GM19455 (cell line): ENCODE results near the gene ANKRD27.
A peak's percentile ranks its signal among the peaks of the same experiment; 100 is the strongest.
"Not testable (repeated sequence)": the region's sequence is repeated elsewhere in the genome, so short reads cannot be mapped to it uniquely, and the experiment has no call there.

Experiments used
- ATAC-seq: cut with Tn5 transposase; IDR thresholded peaks from one replicate; pipeline ENCODE4 v1.9.1; 2021; ENCODE audit not compliant: unreplicated experiment

The ANKRD27 gene

DNA sequence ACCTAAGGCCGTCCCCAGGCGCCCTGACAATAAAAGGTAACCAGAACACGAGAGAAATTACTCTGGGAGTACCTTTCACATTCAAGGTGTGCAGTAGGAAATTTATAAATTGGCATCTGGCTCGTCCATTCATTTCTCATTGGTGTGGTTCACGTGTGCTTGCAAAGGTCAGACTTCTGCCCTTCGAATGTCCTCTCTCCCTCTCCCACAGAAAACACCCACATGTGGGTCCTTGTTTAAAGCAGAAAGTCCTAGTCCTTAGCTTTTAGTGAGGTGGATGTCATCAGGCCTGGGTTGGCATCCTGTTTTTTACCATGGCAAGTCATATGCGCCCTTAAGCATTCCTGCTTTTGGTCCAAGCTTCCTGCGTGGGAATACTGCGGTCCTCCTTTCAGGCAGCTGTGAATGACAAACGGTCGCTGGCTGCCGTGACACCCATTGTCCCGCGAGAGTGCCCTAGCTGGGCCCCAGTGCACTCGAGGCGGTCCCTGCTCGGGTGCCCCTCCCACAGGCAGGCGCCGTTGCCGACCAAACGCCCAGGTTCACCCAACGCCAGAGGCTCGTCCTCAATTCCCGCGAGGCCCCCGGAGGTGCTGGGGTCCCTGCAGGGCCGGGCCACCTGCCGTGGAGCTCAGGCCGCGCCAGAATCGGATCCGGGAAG, 16.4 kb upstream of the ANKRD27 start, which contains the start of gene NUDT19:
TSS of gene NUDT19 (plus strand) at position 531 of the 661 bp plus-strand sequence. CDS start 140 bp downstream, outside the sequence.
- ATAC-seq: peak; percentile 89

DNA sequence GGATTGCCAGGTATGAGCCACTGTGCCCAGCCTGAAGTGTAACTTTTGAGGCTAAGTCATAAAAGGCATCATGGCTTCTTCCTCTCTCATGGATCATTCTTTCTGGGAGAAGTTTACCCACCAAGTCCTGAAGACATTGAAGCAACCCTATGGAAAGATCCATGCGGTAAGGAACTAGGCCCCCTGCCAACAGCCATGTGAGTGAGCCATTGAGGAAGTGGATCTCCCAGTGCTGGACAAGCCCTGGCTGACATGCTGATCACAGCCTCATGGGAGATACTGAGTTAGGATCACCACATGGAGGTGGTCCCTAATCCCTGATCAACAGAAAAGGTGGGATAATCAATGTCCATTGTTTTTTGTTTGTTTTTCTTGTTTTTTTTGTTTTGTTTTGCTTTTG, 13.3 kb upstream of the ANKRD27 start:
- no peak for ATAC-seq

DNA sequence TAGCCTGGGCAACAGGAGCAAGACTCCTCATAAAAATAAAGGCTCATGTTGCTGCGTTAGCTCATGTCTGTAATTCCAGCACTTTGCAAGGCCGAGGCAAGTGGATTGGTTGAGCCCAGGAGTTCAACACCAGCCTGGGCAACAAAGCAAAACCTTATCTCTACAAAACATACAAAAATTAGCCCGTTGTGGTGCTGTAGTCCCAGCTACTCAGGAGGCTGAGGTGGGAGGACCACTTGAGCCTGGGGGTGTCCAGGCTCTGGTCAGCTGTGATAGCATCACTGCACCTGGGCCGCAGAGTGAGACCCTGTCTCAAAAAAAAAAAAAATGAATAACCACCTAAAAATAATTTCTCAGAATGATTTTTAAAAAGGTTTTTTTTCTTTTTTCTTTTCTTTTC, 12.7 kb upstream of the ANKRD27 start:
- ATAC-seq: no peak

DNA sequence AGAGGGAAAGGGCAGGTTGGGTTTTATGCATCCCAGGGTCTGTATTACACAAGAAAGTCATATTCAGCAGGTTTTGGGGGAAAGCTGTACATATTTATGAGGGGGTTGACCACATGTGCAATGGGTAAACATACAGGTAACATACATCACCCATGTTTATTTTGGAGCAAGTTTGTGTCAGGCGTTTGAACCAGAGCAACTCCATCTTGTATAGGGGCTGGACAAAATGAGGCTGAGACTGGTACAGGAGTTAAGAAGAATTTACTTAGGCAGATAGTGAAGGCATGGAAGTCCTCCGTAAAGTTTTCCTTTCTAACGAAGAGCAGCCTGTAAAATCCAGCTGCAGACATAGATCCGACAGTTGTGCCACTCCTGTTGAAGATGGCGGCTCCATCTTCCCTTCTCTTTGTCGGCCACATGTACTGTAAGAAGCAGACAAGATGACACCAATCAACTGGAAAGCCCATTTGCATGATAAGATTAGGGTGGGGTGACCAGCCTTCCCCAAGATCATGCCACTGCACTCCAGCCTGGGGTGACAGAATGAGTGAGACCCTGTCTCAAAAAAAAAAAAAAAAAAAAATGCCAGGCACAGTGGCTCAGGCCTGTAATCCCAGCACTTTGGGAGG, 12.0 kb upstream of the ANKRD27 start:
- ATAC-seq: no peak

DNA sequence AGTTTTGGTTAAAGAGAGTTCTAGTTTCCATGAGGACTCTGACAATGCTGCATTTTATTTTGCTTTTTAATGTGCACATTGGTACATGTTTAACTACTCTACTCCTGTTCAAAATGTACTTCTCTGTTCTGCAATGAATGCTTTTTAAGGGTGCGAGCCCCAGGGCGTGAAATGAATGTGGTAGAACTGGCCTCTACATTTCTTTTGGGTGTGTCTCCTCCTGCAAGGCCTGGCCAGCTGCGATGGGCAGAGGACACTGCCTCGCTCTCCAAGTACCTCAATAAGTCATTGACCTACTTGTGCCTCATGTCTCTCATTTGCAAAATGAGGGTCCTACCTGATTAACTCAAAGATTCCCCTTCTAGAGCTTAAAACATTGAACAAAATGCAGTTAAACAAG, 7.3 kb upstream of the ANKRD27 start:
- ATAC-seq: no peak

DNA sequence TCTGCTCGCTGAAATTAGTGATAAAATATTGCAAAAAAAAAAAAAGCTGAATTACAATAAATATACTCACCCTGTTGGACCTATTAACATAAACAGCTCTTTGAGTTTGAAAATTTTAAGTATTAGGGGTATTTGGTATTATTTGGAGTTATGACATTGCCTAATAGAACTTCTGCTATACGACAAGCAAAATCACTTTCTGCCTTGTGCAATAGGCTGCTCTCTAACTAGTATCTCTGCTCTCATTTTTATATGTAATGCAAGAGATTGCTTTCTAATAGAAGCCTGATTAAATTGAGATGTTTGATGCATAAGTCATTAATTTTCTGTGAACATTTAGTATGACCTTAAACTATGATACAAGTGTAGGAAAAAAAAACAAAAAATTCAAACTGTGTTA, 6.0 kb upstream of the ANKRD27 start:
- ATAC-seq: no peak

DNA sequence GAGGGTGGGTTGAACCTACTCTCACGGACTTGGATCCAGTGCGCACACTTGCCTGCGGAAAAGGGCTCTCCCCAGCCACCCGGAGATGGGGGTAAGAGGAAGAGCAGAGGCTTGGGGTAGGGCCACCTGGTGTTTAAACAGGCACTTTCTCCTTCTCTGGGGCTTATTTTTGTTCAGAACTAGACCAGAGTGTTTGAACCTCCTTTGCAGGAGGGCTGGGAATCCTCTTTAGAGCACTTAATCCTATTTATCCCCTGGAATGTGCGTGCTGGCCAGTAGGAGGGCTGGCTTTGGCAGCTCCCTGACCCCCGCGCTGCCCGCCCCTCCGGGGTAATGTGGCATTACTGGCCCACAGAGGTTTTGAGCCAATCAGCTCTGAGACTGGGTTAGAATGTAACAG, 2.7 kb upstream of the ANKRD27 start:
- no peak for ATAC-seq

DNA sequence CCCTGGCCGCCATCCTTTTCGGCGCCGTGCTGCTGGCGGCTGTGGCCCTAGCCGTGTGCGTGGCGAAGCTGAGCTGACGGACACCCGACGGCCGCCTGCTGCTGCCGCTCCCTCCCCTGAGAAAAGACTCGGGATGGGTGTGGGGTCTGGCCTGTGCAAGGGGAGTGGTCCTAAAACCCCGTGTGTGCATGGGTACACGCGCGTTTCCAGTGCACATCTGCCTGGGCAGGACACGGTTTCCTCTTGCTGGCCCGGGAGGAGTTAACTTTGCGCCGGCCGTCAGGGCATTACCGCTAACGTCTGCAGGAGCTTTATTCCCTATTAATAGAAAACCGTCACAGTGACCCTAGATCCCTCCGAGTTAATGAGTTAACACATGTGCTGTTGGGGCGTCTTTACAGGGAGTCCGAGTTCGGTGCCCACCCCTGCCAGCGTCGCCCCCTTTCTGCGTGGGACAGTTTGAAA, 1.9 kb upstream of the ANKRD27 start:
- ATAC-seq: no peak

DNA sequence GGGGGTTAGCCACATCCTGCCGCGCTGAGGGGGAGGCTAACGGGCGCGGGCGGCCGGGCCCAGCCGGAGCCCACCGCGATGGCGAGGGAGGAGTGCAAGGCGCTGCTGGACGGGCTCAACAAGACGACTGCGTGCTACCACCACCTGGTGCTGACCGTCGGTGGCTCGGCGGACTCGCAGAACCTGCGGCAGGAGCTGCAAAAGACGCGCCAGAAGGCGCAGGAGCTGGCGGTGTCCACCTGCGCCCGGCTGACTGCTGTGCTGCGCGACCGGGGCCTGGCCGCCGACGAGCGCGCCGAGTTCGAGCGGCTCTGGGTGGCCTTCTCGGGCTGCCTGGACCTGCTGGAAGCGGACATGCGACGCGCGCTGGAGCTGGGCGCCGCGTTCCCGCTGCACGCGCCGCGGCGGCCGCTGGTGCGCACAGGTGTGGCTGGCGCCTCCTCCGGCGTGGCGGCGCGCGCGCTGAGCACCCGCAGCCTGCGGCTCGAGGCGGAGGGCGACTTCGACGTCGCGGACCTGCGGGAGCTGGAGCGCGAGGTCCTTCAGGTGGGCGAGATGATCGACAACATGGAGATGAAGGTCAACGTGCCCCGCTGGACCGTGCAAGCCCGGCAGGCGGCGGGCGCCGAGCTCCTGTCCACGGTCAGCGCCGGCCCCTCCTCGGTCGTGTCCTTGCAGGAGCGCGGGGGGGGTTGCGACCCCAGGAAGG, 1.4 kb upstream of the ANKRD27 start:
- ATAC-seq: no peak

DNA sequence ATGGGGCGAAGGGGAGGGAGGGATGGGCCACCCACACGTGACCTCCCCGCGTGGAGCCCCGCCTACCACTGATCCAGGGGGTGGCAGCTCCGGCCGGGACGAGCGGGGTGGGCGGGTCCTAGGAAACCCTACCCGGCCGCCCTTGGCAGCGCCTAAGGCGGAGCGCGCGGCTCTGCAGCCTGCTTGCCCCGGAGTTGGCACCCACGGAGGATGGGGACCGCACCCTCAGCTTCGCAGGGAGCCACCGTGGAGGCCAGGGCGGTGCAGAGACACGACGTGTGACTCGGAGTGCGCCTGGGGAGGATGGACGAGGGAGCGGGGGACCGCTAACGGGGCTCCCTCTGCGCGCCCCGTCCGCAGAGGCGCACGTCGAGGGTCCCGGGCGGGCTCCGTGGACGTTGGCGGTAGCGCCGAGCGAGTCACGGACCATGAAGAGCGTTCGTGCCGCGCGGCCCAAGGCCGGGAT, 773 bp upstream of the ANKRD27 start, which contains the start of gene RGS9BP:
TSS of gene RGS9BP (plus strand) at position 129 of the 466 bp plus-strand sequence. CDS start 416 bp downstream, outside the sequence.
- no peak for ATAC-seq

DNA sequence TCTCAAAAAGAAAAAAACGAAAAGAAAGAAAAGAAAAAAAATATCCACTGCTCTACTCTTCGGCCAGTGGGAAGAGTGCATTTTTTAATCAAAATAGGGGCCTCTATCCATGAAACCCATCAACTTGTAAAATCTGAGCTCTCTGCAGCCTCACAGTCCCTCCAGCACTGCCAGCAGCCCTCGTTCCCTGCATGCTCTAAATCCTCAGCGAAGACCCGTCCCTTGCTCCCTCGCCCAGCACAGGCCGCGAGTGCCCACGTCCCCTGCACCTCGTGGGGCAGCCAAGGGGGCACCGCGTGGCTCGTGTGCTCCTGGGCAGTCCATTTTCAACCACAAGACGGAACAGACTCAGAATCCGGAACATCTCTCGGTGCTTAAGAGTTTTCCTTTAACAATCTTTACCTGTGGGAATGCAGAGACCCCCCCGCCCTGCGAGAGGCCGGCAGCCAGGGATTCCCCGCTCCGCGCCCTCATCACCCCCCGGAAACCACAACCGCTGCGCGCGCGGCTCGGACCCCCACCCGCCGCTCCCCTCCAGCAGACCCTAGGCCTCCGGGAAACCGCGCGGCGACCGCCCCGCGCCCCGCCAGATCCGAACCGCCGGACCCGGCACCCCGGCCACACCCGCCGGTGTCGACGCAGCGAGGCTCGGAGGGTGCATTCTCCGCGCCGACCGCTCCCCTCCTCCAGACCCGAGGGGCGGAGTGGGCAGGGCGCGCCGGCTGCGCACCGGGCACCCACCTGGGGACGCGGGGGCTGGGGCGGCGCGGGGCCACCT, 638 bp downstream of the ANKRD27 start:
- ATAC-seq: no peak

DNA sequence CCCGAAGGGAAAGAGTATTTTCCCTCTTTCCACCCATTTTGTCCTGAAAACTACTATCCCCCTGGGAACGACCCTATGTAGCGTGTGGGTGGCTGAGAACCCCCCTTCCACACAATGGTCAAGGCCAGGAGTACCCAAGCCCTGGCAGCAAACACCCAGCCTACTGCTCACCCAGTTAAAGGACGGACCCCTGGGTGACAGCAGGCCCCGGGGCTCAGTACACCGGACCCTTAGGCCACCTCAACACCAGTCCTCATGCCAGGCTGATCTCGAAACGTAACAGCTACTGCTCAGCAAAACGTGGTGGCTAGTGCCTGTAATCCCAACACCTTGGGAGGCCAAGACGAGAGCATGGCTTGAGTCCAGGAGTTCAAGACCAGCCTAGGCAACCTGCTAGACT, 1.4 kb downstream of the ANKRD27 start:
- ATAC-seq: no peak

DNA sequence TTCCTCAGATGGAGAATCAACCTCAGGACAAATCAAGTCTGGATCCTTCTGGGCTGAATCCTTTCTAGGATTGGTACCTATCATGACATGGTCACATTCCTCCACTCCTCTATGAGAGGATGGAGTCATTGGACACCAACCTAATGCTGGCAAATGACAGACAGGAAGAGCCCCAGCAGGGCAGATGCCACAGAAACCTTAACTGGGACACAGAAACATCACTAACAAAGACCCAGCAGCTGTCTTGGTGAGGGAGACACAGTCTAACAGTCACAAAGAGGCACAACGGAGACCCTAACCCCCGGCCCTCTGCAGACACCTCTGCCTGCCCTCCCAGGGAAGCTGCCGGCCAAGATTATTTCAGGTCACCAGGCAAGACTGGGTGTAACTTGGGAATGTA, 2.1 kb downstream of the ANKRD27 start:
- ATAC-seq: no peak

DNA sequence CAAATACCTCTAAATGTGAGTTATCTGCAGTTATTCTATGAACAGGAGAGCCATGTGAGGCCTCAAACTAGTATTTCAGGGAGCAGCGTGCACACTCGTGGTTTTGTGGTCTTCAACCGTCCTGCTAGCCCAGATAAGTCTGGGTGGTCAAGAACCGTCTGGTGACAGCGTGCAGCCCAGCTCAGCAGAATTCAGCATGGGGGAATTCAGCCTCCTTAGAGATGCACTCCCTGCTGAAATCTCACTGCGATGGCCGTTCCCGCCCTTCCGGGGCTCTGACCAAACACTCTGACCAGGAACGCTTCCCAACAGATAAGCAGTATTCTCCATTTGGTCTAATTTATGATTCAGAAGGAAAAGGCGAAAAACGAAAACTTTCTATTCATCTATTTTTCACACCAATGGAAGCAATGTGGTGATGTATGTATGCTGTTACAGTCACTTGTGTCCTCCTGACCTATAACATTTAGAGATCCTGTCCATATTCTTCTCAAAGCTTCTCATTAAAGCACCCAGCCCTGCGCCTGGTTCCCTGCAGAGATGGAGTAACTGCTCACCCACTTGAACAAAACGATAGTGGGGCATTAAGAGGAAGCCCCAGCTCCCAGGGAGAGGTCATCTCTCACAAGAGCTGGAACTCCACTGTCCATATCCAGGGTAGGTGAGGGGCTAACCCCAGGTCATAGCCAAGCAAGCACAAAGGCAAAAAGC, 2.9 kb downstream of the ANKRD27 start:
- no peak for ATAC-seq

DNA sequence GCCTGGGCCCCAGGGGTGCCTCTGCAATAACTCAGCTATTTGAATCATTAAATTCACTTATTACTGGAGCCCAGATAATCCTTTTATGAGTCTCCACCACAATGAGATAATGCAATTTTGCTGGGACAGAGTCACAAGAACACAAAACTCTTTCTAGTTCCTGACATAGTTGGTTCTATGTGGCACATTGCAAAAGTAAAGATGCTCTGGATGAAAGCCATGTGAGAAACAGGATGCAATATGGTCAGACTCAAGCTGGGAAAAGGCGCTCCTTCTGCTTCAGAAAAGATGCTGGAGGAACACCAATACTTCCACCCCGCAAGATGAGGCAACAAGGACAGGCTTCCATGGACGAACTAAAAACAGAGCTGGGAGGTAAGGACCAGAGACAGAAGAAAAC, 5.7 kb downstream of the ANKRD27 start:
- ATAC-seq: no peak

DNA sequence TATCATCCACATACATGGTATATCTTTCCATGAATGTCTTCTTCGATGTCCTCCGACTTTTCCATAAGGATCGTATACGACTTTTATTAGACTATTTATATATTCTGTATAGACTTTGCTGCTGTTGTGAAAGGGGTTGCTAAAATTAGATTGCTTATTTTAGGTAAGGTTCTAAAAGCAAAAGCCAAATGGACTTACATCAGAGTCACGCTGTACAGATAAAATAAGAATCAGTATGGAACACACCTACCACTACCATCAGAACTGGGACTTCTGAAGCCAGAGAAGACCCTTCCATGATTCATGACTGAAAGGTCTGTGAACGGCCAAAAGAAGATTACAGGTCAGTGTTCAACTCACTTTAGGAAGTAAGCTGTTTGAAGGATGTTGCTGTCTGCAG, 8.9 kb downstream of the ANKRD27 start:
- no peak for ATAC-seq

DNA sequence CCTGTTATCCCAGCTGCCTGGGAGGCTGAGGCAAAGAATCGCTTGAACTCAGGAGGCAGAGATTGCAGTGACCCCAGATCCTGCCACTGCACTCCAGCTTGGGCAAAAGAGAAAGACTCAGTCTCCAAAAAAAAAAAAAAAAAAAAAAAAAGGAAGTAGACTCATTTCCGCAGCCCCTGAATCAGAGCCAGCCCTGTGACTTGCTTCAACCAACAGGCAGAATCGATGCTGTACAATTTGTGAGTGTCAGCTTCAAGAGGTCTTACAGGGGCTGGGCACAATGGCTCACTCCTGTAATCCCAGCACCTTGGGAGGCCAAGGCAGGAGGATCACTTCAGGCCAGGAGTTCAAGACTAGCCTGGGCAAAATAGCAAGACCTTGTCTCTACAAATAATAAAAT, 12.8 kb downstream of the ANKRD27 start:
- ATAC-seq: no peak

DNA sequence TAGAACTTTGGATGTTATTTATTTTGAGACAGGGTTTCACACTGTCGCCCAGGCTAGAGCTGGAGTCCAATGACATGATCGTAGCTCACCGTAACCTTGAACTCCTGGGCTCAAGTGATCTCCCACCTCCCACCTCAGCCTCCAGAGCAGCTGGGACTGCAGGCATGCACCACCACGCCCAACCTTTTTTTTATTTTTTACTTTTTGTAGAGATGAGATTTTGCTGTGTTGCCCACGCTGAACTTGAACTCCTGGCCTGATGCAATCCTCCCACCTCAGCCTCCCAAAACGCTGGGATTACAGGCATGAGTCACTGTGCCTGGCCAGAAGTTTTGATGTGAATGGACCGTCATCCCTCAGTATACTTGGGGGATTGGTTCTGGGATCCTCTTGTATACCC, 13.7 kb downstream of the ANKRD27 start:
- ATAC-seq: no peak

DNA sequence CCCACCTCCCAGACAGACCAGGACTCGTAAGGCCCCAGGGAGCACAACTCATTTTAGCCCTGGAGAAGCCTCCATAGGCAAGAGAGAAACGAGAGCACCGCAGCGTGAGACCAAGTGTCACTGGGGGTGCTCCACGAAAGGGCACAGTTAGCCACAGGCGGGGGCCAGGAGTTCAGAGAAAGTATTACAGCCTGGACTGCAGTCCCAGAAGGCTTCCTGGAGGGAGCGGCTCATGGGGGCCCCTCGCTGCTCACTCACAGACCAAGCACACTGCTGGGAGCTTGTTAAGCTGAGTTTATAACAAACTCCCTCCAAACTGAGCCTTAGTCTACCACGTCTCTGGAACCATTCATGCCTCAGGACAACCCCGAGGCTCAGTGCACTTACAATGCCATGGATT, 16.5 kb downstream of the ANKRD27 start:
- ATAC-seq: no peak

DNA sequence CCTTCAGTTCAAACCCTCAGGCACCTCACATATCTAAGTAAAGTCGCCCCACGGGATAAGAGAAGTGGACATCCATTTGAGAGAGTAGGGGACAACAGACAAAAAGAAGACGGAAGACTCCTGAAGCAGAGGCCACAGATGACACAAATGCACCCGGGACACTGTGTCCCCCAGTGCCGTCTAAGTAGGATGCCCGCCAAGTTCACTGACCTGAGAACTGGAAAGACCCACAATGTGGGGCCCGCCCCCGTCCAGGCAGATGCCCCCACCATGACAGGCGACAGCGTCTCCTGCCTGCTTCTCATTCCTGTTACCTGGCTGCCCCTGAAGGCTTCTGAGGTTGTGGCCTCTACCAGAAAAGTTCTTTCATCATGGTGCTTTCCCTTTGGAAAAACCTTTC, 16.9 kb downstream of the ANKRD27 start:
- no peak for ATAC-seq

DNA sequence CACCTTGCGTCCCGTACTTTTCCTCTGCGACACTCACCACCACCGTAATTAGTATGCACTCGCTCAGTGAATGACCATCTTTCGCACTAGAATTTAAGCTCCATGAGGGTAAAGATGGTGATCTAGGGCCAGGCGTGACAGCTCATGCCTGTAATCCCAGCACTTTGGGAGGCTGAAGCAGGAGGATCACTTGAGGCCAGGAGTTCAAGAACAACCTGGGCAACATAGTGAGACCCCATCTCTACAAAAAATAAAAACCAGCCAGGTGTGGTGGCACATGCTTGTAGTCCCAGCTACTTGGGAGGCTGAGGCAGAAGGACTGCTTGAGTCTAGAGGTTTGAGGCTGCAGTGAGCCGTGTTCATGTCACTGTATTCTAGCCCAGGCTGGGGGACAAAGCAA, 18.6 kb downstream of the ANKRD27 start:
- not testable (repeated sequence) for ATAC-seq
